Measurements from ENCODE around the gene GRHL1. TPM values are rescaled to one million over a fixed set of nuclear protein-coding genes. Genes with fewer than 3 reads are reported as not detected.

GRHL1 gene
- total and polyA plus RNA-seq, 2 donors (not counting 3 experiments of a cell fraction or from before 2014, with no cell fraction given): 0.37 to 1.1 TPM

DNA sequence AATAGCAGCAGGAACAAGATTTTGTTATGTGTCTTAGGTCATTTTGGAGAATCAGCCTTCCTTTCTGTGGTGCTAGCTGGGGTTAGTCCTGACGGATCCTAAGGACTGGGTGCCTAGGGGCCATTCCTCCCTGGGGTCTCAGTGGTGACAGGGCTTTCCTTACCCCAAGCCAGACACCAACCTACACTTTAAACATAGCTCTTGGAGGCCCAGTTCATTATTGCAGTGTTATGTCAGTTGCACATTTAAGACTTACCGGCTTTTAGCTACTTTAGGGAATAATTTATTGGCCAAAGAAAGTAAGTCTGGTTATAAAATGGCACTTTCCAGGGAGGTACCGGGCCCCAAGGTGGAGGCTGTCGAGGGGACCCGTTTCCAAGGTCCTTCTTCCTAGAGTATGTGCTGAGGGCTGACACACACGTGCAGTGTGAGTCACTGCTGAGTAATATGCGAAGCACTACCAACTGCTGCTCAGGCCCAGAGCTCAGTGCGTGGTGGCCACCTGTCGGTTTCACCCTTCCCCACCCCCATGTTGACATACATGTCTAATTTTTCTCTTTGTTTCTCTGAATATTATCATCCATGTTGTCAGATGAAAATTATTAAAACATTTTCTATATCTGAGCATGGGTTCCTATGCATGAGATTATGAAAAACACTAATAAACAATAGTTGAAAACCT lies 37.0 kb upstream of the GRHL1 start:
- ChIA-PET CTCF (interaction anchor here (0.7 to 2.2 kb wide), 18 partner anchors 8 to 158 kb away, joined by 3 to 23 read pairs (median 4); partner anchors contain the start of genes KLF11 and TAF1B), POLR2A (no interaction called here)
- no peaks in the 10 kb centered on the region for H3K9me3 ChIP-seq (replicated peaks; ENCODE audit: control insufficient read depth, insufficient read depth, low read length)
- DNase-seq (ENCODE audit: low read depth, low spot score): peak; percentile 37
- peaks cover 6% of the 10 kb centered on the region for H3K4me1 ChIP-seq (ENCODE audit: control insufficient read depth, extremely low read depth, insufficient read depth, low read length)
- no TSS peak for BruUV-seq (replicated peaks)
- no peak overlapping the region for H2AFZ ChIP-seq (ENCODE audit: low read depth, low read length)
- no peak overlapping the region for H3K4me2 ChIP-seq (ENCODE audit: insufficient read depth, low read length)
- peak; percentile 26 for TF ChIP-seq POLR2AphosphoS5 (IDR thresholded peaks at IDR 0.05; ENCODE audit: insufficient read depth, low read depth, low read length)
- TF ChIP-seq GATA2 (IDR thresholded peaks at IDR 0.05; ENCODE audit: insufficient read depth, insufficient read length, low read depth, low read length): no peak
- peak; percentile 64 for TF ChIP-seq JUN (IDR thresholded peaks at IDR 0.05; ENCODE audit: borderline replicate concordance, insufficient read depth, insufficient read length, low read depth)
- no peak for TF ChIP-seq EZH2 (IDR thresholded peaks at IDR 0.05; ENCODE audit: borderline replicate concordance, low read depth, low read length, severe bottlenecking)
- TF ChIP-seq, protein P1, sequence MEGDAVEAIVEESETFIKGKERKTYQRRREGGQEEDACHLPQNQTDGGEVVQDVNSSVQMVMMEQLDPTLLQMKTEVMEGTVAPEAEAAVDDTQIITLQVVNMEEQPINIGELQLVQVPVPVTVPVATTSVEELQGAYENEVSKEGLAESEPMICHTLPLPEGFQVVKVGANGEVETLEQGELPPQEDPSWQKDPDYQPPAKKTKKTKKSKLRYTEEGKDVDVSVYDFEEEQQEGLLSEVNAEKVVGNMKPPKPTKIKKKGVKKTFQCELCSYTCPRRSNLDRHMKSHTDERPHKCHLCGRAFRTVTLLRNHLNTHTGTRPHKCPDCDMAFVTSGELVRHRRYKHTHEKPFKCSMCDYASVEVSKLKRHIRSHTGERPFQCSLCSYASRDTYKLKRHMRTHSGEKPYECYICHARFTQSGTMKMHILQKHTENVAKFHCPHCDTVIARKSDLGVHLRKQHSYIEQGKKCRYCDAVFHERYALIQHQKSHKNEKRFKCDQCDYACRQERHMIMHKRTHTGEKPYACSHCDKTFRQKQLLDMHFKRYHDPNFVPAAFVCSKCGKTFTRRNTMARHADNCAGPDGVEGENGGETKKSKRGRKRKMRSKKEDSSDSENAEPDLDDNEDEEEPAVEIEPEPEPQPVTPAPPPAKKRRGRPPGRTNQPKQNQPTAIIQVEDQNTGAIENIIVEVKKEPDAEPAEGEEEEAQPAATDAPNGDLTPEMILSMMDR (IDR thresholded peaks at IDR 0.05; ENCODE audit: extremely low read depth in 1 of 2, insufficient read depth in 1 of 2, low read depth in 1 of 2, low read length in 2 of 2): no peak
- TF ChIP-seq POLR2A (IDR thresholded peaks at IDR 0.05; ENCODE audit: low read depth, low read length): no peak
- TF ChIP-seq, protein P2, sequence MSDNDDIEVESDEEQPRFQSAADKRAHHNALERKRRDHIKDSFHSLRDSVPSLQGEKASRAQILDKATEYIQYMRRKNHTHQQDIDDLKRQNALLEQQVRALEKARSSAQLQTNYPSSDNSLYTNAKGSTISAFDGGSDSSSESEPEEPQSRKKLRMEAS (IDR thresholded peaks at IDR 0.05; ENCODE audit: insufficient read depth, insufficient read length): no peak
- peak; percentile 45 for TF ChIP-seq FOS (IDR thresholded peaks at IDR 0.05; ENCODE audit: borderline replicate concordance, insufficient read depth, low read length)
- peak; percentile 46 for TF ChIP-seq MYC (IDR thresholded peaks at IDR 0.05; ENCODE audit: low read depth, low read length)
- H3K36me3 ChIP-seq (ENCODE audit: control insufficient read depth in 2 of 2, extremely low read depth in 1 of 2, insufficient read depth in 2 of 2, low read length in 2 of 2): peaks cover 0 to 1% of the 10 kb centered on the region in 2 experiments
- dilution Hi-C loops (cut with MboI; ENCODE audit: extremely low pct_ligation_motif_present, low sequenced_read_pairs) (no loop called here), intact Hi-C loops (cut with micrococcal nuclease) (loop anchor here (2.0 to 5.0 kb wide), 2 partner anchors 18 to 102 kb away; no protein-coding TSS in a partner anchor)
- FAIRE-seq: peak; percentile 33
- H3K27me3 ChIP-seq (ENCODE audit: control insufficient read depth in 2 of 2, insufficient read depth in 2 of 2, low read length in 2 of 2): no peaks in the 10 kb centered on the region
- H3K27ac ChIP-seq (ENCODE audit: insufficient read depth, low read depth, low read length): peak overlapping the region; percentile 6
- H3K9me1 ChIP-seq (replicated peaks; ENCODE audit: control insufficient read depth, extremely low read depth, insufficient read depth, low read length): no peaks in the 10 kb centered on the region
- no peaks in the 10 kb centered on the region for H4K20me1 ChIP-seq (replicated peaks; ENCODE audit: control insufficient read depth, extremely low read depth, insufficient read depth, low read length)
- H3K9ac ChIP-seq (replicated peaks; ENCODE audit: extremely low read depth, insufficient read depth, low read length): no peak overlapping the region
- H3K79me2 ChIP-seq (ENCODE audit: control insufficient read depth, insufficient read depth, low read length): no peaks in the 10 kb centered on the region
- H3K4me3 ChIP-seq (replicated peaks in 1 of 3; ENCODE audit: insufficient read depth in 1 of 3, low read depth in 1 of 3, low read length in 3 of 3): no peak overlapping the region

All from endothelial cell of umbilical vein (primary cell).